Nephron progenitor cell (in vitro differentiated cells): ENCODE data around the gene ORMDL3.
"Not testable (repeated sequence)": the region's sequence is repeated elsewhere in the genome, so short reads cannot be mapped to it uniquely, and the experiment has no call there.

Experiments used
- DNase-seq: peaks from one replicate; pipeline ENCODE4 v3.0.0; 2021
- H3K27ac Mint-ChIP-seq: 2 replicates; pipeline ENCODE4 v1.8.0; 2021; ENCODE audit warnings: mild to moderate bottlenecking, moderate library complexity, mixed read lengths
- H3K27me3 Mint-ChIP-seq: 2 replicates; pipeline ENCODE4 v1.8.0; 2021; ENCODE audit warnings: mild to moderate bottlenecking, low read depth, mixed read lengths; ENCODE audit not compliant: poor library complexity
- H3K36me3 Mint-ChIP-seq: 2 replicates; pipeline ENCODE4 v1.8.0; 2021; ENCODE audit warnings: low read depth, mixed read lengths
- H3K4me1 Mint-ChIP-seq: 2 replicates; pipeline ENCODE4 v1.8.0; 2021; ENCODE audit warnings: mixed read lengths
- H3K4me3 Mint-ChIP-seq: 2 replicates; pipeline ENCODE4 v1.8.0; 2021; ENCODE audit warnings: mild to moderate bottlenecking, moderate library complexity, mixed read lengths
- H3K9me3 Mint-ChIP-seq: 2 replicates; pipeline ENCODE4 v1.8.0; 2021; ENCODE audit warnings: mild to moderate bottlenecking, moderate library complexity, mixed read lengths
- CTCF ChIP-seq: fragments of 200-600 bp; sonication (generic); IDR thresholded peaks from 2 replicates; pipeline ENCODE4 v1.5.0; 2021; ENCODE audit warnings: antibody characterized with exemption

Gene ORMDL3

DNA sequence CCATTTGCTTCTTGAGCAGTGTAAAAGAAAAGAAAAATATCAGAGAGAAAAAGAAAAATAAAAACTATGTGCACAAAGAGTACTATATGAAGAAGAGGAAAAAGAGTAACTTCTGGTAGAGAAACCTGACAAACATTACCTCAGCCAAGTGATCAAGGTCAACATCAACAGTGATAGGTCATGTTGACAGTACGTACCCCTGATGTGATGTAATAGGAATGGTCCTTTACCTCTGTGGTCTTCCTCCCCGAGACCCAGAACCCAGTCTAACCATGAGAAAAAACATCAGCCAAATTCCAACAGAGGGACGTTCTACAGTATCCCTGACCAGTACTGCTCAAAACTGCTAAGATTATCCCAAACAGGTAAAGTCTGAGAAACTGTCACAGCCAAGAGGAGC is 13.4 kb downstream of the ORMDL3 start:
- Mint-ChIP-seq H3K27me3 (peaks cover 13% of the 10 kb centered on the region), H3K27ac (no peak overlapping the region), H3K9me3 (no peaks in the 10 kb centered on the region), H3K4me3 (no peak overlapping the region), H3K36me3 (peaks cover 48% of the 10 kb centered on the region), H3K4me1 (peaks cover 24% of the 10 kb centered on the region)
- no peak for DNase-seq
- no peak for TF ChIP-seq CTCF

- DNase-seq: no peak
- Mint-ChIP-seq H3K4me1 (no peaks in the 10 kb centered on the region), H3K36me3 (peaks cover 22% of the 10 kb centered on the region), H3K27me3 (peaks cover 7% of the 10 kb centered on the region), H3K9me3 (no peaks in the 10 kb centered on the region), H3K27ac (no peak overlapping the region), H3K4me3 (no peak overlapping the region)
- no peak for TF ChIP-seq CTCF
These were observed 18.5 kb downstream of the ORMDL3 start for GRCh38 chr17:39908789-39909352.

DNA sequence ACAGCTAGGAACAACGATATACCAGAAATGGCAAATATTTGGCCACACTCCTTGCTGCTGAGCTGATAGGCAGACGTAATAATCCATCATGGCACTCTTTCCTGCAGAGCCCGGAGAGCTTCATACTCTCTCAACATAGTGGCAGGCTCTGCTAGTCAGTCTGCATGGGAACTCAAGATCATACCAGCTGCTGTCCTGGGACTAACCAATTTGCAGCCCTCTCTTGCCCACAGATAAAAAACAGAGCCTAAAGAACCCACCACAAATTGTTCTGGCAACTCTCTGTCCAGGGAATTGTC is 22.5 kb downstream of the ORMDL3 start:
- H3K36me3 Mint-ChIP-seq: peaks cover 25% of the 10 kb centered on the region
- H3K27ac Mint-ChIP-seq: no peak overlapping the region
- TF ChIP-seq CTCF: no peak
- H3K4me3 Mint-ChIP-seq: no peak overlapping the region
- no peak for DNase-seq
- peaks cover 6% of the 10 kb centered on the region for H3K27me3 Mint-ChIP-seq
- H3K9me3 Mint-ChIP-seq: no peaks in the 10 kb centered on the region
- no peaks in the 10 kb centered on the region for H3K4me1 Mint-ChIP-seq

DNA sequence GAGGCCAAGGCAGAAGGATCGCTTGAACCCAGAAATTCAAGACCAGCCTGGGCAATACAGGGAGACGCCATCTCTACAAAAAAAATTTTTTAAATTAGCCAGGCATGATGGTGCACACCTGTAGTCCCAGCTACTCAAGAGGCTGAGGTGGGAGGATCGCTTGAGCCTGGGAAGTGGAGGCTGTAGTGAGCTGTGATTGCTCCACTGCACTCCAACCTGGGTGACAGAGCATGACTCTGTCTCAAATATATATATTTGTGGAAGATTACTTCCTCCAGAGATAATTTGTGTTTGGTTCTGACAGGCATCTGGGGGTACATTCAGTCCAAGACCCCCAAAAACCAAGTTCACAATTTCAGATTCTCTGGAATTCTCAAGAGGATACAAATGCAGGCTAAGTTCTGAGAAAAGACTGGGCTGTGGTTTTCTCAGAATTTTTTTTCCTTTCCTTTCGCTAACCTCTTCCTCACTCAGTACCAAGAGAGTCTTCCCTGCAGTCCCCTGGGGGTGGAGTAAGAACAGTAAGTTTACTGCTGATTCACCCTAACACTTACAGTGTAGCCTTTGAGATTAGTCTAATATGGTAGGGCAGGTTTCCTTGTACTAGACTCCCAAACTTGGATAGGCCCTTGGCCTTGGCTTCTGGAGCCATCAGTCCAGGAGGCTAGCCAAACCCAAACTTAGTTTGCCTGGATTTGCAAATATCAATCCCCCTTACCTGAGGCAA is 24.1 kb downstream of the ORMDL3 start:
- Mint-ChIP-seq H3K4me1 (no peaks in the 10 kb centered on the region), H3K9me3 (peaks cover 4% of the 10 kb centered on the region), H3K27me3 (peaks cover 7% of the 10 kb centered on the region), H3K4me3 (no peak overlapping the region), H3K27ac (no peak overlapping the region), H3K36me3 (peaks cover 12% of the 10 kb centered on the region)
- DNase-seq: no peak
- no peak for TF ChIP-seq CTCF

DNA sequence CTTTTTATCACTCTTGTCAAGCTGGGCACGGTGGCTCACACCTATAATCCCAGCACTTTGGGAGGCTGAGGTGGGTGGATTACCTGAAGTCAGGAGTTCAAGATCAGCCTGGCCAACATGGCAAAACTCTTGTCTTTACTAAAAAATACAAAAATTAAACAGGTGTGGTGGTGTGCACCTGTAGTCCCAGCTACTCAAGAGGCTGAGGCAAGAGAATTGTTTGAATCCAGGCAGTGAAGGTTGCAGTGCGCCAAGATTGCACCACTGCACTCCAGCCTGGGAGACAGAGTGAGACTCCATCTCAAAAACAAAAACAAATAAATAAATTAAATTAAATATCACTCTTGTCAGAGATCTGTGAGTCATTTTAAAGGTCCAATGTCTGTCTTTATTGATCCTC is 25.4 kb downstream of the ORMDL3 start:
- not testable (repeated sequence) for H3K27ac Mint-ChIP-seq, H3K4me1 Mint-ChIP-seq, DNase-seq, H3K4me3 Mint-ChIP-seq, H3K27me3 Mint-ChIP-seq, H3K9me3 Mint-ChIP-seq
- H3K36me3 Mint-ChIP-seq: peaks cover 12% of the 10 kb centered on the region

GRCh38 chr17:39899215-39899614 is 28.2 kb downstream of the ORMDL3 start:
- Mint-ChIP-seq H3K27ac (no peak overlapping the region), H3K4me1 (no peaks in the 10 kb centered on the region), H3K27me3 (peaks cover 26% of the 10 kb centered on the region), H3K4me3 (no peak overlapping the region), H3K9me3 (peaks cover 4% of the 10 kb centered on the region), H3K36me3 (peaks cover 12% of the 10 kb centered on the region)
- no peak for TF ChIP-seq CTCF
- no peak for DNase-seq
